OCI-M1 (cell line): Measurements from ENCODE around the gene DPYD.

Experiments
- DNase-seq: peaks from one replicate; lab custom pipeline; 2025; lab: John Stamatoyannopoulos, UW

Gene DPYD

DNA sequence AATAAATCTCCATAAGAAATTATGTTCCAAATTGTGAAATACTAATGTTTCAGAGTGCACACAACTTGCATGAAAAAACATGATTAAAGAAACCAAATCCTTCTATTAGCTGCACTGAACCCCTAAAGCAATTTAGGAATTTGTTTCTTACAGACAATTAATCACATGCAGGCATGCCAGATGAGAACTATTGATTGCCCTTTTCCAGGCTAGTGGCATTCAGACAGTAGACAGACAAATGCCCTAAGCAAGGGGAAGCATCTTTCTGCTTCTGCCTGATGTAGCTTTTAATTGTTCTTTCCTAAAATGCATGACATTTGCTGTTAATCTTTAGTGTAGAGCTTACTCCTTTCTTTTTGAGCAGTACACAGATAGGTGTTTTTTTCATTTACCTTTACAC, 229.5 kb downstream of the DPYD start:
- DNase-seq: no peak

GRCh38 chr1:97685360-97685759, 235.5 kb downstream of the DPYD start:
- peak; percentile 84 for DNase-seq

DNA sequence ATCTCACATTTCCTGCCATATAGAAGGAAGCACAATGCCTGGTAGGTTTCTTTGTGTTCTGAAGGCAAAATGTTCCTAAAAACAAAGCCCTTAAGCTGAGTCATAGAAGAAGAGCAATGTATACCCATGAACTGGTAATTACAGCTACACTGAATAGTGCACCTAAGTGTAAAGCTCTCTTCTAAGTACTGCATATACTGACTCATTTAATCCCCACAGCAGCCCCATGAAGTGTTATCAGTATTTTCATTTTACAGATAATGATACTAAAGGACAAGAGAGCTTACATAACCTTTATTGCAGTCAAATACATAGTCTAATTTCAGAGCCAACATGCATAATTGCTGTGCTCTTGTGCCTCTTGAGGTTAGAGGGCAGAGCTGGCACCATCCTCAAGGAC, 239.9 kb downstream of the DPYD start:
- DNase-seq: peak; percentile 78

- DNase-seq: peak; percentile 78
These were observed 240.4 kb downstream of the DPYD start for GRCh38 chr1:97680470-97680869.

GRCh38 chr1:97677702-97678101, 243.1 kb downstream of the DPYD start:
- no peak for DNase-seq

DNA sequence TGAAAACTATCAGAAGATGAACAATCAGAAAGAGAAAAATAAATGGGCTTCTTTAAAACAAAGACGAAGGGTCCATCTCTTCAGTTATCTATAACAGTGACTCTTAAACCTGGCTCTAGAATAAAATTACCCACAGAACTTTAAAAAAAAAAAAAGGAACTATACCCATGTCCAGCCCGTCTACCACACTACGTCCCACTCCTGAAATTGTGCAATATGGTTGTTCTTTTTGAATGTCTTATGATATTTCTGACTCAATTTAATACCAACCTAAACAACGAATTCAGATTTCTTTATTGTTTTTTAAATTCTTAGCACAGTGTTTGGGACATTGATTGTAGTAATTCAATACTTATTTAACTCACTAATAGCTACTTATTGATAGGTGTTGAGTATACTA, 246.3 kb downstream of the DPYD start:
- DNase-seq: peak; percentile 44

DNA sequence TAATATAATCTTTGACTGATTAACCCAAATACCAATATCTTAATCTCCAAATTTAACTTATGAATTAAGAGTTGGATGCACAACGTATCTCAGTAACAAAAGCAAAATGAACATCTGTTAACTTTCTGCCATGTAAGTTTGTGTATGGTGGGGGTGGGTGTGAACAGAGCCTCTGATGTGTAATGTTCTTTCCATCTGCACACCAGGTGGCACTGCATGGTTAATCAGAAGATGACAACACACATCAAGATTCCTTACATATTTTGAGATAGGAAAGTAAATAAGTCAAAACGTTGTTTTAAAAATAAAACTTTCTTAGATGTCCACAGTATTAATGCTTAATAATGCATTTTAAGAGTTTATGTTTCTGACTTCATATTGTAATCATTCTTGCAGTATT, 251.9 kb downstream of the DPYD start:
- peak; percentile 58 for DNase-seq

DNA sequence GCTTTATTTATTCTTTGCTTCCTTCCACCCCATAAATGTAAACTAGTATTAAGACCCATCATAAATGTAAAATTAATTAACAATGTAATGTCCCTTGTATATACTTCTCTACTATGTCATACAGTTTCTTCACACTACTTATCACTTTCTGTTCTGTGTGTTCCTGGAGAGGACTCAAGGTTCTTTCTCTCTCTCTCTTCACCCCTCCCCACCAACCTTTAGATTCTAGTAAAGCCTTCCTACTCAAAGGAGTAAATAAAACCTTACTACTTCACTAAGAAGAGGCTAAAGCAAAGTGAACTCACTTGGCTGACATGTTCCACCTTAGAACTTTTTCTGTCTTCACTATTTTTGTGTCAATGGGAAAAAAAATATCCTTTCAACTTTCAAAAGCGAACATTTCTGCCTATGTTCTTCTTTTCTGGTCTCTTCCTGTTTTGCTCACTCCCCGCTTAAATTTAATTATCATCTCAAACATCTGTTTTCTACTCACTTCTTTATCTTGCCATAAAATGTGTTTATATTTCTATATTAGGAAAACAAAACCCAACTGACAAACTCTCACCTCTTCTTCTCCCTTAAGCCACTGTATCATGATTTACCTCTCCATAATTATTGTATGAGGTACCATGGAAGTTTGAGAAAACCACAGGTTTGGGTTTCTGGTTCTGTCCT, 260.3 kb downstream of the DPYD start:
- peak; percentile 92 for DNase-seq

DNA sequence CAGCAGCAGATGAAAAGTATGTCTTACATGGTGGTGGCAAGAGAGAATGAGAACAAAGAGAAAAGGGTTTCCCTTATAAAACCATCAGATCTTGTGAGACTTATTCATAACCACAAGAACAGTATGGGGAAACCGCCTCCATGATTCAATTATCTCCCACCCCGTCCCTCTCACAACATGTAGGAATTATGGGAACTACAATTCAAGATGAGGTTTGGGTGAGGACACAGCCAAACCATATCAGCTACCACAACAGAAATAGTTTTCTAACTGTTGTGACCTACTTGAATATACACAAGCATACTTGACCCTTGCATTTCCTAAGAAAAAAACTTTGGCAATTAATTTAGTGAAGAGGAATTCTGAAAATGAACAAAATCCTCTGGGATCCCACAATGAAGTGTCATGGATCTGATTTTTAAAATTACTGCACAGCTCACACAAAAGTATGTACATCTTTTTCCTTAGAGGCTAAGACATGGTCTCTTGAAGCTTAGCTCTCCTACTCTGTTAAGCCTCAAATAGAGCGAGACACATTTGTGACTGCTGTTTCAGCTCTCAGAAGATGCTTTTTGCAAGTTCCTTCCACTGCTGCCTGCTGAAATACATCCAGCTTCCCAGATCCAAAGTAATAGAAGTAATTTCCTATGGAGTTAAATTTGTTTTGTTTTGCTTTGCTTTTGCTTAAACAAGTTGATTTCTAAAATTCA, 265.8 kb downstream of the DPYD start:
- peak; percentile 22 for DNase-seq

DNA sequence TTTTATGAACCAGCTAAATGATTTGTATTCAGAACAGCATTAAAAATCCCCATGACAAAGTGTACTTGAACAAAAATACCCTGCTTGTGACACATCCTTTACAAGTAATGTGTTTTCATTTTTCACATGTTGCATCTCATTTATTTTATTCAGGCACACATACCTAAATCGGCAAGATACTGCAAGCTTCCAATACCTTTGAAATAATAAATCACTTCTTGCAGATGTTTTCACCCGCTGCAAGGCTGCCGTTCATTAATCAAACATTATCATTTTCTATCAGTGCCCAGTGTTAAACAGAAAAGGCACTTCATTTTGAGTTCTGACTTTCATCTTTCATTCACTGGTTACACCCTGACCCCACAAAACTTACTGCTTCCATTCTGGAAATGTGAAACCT, 269.6 kb downstream of the DPYD start:
- no peak for DNase-seq

DNA sequence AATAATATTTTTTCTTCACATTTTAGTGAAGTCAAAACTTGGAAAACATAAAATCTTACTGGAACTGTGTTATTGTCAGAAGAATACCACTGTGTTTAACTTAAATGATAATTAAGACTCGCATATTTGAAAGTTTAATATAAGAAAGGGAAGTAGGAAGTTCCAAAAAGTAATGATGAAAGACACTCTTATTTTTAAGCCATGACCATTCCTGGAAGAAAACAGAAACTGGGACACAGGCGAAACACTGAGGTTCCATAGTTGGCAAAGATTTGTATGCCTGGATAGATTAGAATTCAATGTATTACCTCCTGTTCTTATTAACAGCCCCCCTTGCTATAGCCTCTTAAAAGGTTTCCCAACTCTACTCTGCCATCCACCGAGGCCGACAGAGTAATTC, 271.2 kb downstream of the DPYD start:
- DNase-seq: no peak

GRCh38 chr1:97647776-97648175, 273.1 kb downstream of the DPYD start:
- DNase-seq: no peak

GRCh38 chr1:97646071-97646470, 274.8 kb downstream of the DPYD start:
- no peak for DNase-seq

DNA sequence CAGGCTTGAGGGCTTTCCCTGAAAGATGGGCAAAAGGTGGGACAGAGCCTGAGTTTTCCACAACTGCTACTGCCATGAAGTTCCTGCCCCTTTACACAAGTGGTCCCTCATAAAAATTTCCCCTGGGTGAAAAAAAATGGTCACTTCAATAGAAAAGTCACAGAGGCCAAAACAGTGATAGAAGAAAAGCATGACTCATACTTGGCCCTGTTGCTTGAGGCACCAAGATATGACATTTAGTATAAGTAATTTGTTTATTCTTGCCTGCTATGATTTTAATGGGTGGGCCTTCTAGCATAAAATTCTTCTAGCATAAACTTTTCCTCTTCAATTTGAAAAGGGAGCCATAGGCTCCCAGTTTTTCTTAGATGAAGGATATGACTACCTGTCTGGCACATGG, 280.2 kb downstream of the DPYD start:
- DNase-seq: peak; percentile 40

DNA sequence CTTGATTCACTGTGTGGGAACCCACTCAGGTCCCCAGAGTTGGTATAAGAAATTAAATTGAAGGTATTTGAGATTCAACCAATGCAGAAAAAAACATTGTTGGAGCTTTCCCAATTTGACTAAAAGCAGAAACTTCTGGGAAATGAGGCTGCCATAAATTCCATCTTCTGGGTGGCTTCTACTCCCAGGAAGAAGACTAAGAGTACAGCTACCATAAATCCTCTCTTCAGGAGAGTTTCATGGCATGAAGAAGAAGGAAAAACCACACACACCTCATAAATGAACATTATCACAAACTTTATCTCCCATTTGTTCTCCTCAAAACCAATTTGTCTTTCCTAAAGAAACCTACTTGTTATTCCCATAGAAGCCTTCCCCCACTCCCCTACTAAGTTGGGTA, 283.9 kb downstream of the DPYD start:
- DNase-seq: no peak

DNA sequence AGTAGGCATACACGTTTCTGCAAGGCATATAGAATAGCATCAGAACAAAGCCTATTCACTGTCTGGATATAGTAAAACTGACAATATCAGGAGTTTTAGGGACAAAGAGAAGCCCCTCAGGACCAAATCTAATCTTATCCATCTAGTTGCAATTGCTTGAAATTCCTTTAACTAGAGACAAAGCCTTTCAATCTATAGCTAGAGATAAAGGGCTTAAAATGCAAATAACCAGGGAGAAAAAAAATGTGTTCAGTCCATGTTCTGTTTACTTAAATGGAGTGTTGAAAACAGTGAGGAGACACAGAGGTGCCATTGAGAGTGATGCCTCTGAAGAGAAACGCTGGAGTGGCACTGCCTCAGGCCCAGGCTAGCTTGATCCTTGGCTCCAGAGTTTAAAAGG, 286.1 kb downstream of the DPYD start:
- no peak for DNase-seq

DNA sequence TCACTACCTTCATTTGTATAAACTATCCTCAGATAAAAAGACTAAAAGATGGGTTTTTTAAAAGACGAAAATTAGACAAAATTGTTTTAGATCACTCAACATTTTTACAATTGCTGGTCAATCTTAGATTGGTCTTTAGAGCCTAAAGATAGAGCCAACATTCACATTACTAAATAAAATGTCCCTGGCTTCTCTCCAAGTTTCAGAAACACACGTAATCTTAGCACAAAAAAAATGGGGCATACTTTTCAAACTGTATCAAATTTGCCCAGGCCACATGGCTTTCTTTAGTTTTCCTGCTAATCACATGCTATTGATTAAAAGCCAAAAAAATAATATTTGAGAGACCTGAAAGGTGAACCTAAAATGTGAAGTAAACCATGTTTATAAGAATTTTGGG, 288.1 kb downstream of the DPYD start:
- no peak for DNase-seq

- DNase-seq: no peak
These were observed 288.8 kb downstream of the DPYD start for GRCh38 chr1:97632075-97632474.

- DNase-seq: peak; percentile 40
These were observed 289.9 kb downstream of the DPYD start for GRCh38 chr1:97630948-97631347.

GRCh38 chr1:97630281-97630680, 290.6 kb downstream of the DPYD start:
- peak; percentile 26 for DNase-seq

DNA sequence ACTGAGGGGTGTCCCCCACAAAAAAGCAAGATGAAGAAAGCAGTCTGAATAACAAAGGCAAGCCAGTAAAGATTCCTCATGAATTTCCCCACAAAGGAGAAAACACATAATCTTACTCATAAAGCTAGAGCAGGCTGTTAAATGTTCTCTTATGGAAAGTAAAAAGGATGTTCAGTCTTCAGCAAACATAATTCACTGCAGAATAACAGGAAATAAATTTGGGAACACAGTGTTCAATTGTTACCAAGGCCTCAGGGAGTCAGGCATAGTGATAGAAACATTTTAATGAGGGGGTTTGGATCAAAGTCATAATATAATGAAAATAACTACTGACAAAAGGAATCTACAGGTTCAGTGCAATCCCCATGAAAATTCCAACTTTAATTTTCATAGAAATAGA, 297.6 kb downstream of the DPYD start:
- no peak for DNase-seq

GRCh38 chr1:97621955-97622354, 298.9 kb downstream of the DPYD start:
- DNase-seq: no peak

DNA sequence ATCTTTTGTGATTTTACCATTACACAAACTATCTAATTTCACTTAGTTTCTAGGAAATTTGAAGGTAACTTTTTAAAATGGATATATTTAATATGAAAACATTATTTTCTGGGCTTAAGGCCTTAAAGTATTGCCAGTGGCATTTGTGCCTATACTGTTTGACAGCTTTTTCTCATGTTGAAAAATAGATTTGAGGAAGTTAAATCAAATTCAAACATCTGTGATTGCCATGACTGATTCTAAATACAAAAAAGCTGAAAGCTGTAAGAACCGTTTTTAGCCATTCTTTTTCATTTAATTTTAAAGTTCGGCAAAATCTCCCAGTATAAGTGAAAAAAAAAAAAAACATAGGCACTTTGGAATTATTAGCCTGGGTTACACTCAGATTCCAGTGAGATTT, 301.1 kb downstream of the DPYD start:
- no peak for DNase-seq

- no peak for DNase-seq
These were observed 310.1 kb downstream of the DPYD start for GRCh38 chr1:97610748-97611147.
